Measurements from ENCODE around the gene COBL.

GRCh38 chr7:50970092-50970491 is 346.5 kb downstream of the COBL start:
- no peak for TF ChIP-seq SP1 (IDR thresholded peaks at IDR 0.05)
- TF ChIP-seq SUZ12 (IDR thresholded peaks at IDR 0.05): no peak
- no peak for TF ChIP-seq PKNOX1 (IDR thresholded peaks at IDR 0.05)
- no peak for TF ChIP-seq ARNT (IDR thresholded peaks at IDR 0.05)
- TF ChIP-seq CTBP1 (IDR thresholded peaks at IDR 0.05; ENCODE audit: borderline replicate concordance): no peak
- no peak for TF ChIP-seq FOXM1 (IDR thresholded peaks at IDR 0.05; ENCODE audit: borderline replicate concordance)
- TF ChIP-seq FOXA1 (IDR thresholded peaks at IDR 0.05): no peak
- no peak for TF ChIP-seq BHLHE40 (IDR thresholded peaks at IDR 0.05; ENCODE audit: borderline replicate concordance)
- no peak for TF ChIP-seq ZNF384 (IDR thresholded peaks at IDR 0.05)
